ENCODE results near the gene ARHGEF17. TPM values are rescaled to one million over a fixed set of nuclear protein-coding genes. Genes with fewer than 3 reads are reported as not detected.

Gene ARHGEF17
- total RNA-seq, 4 donors from 2014 or later = 10.2 to 18.8 (median 14.7) TPM

GRCh38 chr11:73321604-73322381, 13.7 kb downstream of the ARHGEF17 start:
- no peak overlapping the region for H3K4me3 ChIP-seq (ENCODE audit: low read depth, poor library complexity, severe bottlenecking)
- no peak for DNase-seq (ENCODE audit: low spot score in 2 of 2)
- 49 to 50% methylated on average over 10 of the region's 10 CpGs for WGBS, 2 donors
- no peak for TF ChIP-seq POLR2A (IDR thresholded peaks at IDR 0.05)
- TF ChIP-seq CTCF (IDR thresholded peaks at IDR 0.05) = no peak
- intact Hi-C loops (cut with DNase I; ENCODE audit: low total_unique reads) = no loop called here

- no peak overlapping the region for H3K4me3 ChIP-seq (ENCODE audit: low read depth, poor library complexity, severe bottlenecking)
- no peak for DNase-seq (ENCODE audit: low spot score in 2 of 2)
- WGBS, 2 donors = 74 to 78% methylated on average over 7 of the region's 7 CpGs
- TF ChIP-seq POLR2A (IDR thresholded peaks at IDR 0.05) (no peak), CTCF (IDR thresholded peaks at IDR 0.05) (no peak)
- intact Hi-C loops (cut with DNase I; ENCODE audit: low total_unique reads) = no loop called here
These were observed 14.6 kb downstream of the ARHGEF17 start for GRCh38 chr11:73322382-73323306.

GRCh38 chr11:73323464-73323863, 15.4 kb downstream of the ARHGEF17 start:
- TF ChIP-seq POLR2A (IDR thresholded peaks at IDR 0.05) = no peak
- no peak for TF ChIP-seq CTCF (IDR thresholded peaks at IDR 0.05)
- DNase-seq (ENCODE audit: low spot score in 2 of 2) = peak; percentile 47 to 94
- WGBS, 2 donors = 51 to 55% methylated on average over 8 to 10 of the region's 14 CpGs
- intact Hi-C loops (cut with DNase I; ENCODE audit: low total_unique reads) = no loop called here
- H3K4me3 ChIP-seq (ENCODE audit: low read depth, poor library complexity, severe bottlenecking) = no peak overlapping the region

- no peak overlapping the region for H3K4me3 ChIP-seq (ENCODE audit: low read depth, poor library complexity, severe bottlenecking)
- no peak for DNase-seq (ENCODE audit: low spot score in 2 of 2)
- no peak for TF ChIP-seq CTCF (IDR thresholded peaks at IDR 0.05)
- 55 to 69% methylated on average over 8 to 9 of the region's 9 CpGs for WGBS, 2 donors
- intact Hi-C loops (cut with DNase I; ENCODE audit: low total_unique reads) = no loop called here
These were observed 16.0 kb downstream of the ARHGEF17 start for GRCh38 chr11:73324116-73324515.

- TF ChIP-seq POLR2A (IDR thresholded peaks at IDR 0.05) (no peak), CTCF (IDR thresholded peaks at IDR 0.05) (no peak)
- DNase-seq (ENCODE audit: low spot score in 2 of 2) = no peak
- WGBS, 2 donors = 86 to 96% methylated on average over 2 of the region's 2 CpGs
- no peak overlapping the region for H3K4me3 ChIP-seq (ENCODE audit: low read depth, poor library complexity, severe bottlenecking)
- intact Hi-C loops (cut with DNase I; ENCODE audit: low total_unique reads) = no loop called here
These were observed 16.6 kb downstream of the ARHGEF17 start for GRCh38 chr11:73324665-73325035.

Data from lower leg skin (tissue), 4 donors.